OCI-LY1 (cell line): ENCODE data around the gene ARL8B.

Experiments
- CTCF ChIP-seq: fragments of 200-600 bp; sonication (generic), shearing (Covaris generic); IDR thresholded peaks from 2 replicates; pipeline ENCODE4 v1.5.1; 2017; ENCODE audit warnings: mild to moderate bottlenecking, antibody characterized with exemption, low read length, moderate library complexity, mixed read lengths
- EZH2 ChIP-seq: fragments of 200-600 bp; sonication (generic), shearing (Covaris generic); IDR thresholded peaks from 2 replicates; pipeline ENCODE4 v1.8.0; 2017; ENCODE audit warnings: borderline replicate concordance, mixed run types, mild to moderate bottlenecking, antibody characterized with exemption, low read length, moderate library complexity, mixed read lengths

DNA sequence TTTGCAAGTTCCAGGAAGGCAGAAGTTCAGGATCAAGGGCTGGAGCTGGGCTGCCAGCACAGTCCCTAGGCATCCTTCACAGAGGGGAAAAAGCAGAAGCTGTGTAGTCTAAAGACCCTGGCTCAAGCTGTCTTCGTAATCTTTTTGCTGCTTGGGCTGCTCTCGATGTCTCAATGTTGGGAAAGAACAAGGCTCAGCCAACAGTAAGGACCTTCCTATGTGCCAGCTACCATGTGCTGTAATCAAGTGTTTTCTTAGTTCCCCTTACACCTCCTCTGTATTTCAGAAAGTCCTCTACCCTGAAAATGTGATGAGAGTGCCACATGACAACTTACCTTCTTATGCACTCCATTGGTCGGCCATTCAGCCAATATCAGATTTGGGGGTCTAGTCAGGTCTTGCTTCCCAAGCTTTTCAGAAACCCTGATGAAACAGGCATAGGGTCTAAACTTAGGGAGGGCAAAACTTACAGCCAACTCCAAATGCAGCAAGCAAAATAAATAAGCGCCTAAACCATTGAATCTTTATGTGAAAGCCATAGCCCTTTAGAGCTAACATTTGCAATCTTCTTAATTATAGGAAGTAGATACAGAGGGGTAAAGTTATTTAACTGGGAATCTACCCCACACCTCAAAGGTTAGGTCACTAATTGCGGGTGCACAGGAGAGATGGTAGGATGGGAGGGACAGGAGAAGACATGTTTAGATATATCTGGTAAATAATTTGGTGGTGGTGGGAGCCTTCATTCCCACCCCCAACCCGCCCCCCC, 64.2 kb downstream of the ARL8B start:
- no peak for TF ChIP-seq CTCF
- no peak for TF ChIP-seq EZH2
